Measurements from ENCODE around the gene PTMS.
A peak's percentile ranks its signal among the peaks of the same experiment; 100 is the strongest.

PTMS gene

GRCh38 chr12:6752167-6752920 lies 13.8 kb upstream of the PTMS start:
- peak overlapping the region; percentile 96 for H3K4me3 ChIP-seq (ENCODE audit: insufficient read depth, low read depth, low read length)
- peaks cover 41% of the 10 kb centered on the region for H3K36me3 ChIP-seq (ENCODE audit: control insufficient read depth, insufficient read depth, low read length)
- H3K9me3 ChIP-seq (ENCODE audit: control insufficient read depth, low read length) = no peaks in the 10 kb centered on the region
- H3K27ac ChIP-seq (ENCODE audit: insufficient read depth, low read depth, low read length, poor library complexity, severe bottlenecking) = peak overlapping the region; percentile 93
- peaks cover 21% of the 10 kb centered on the region for H3K4me1 ChIP-seq (ENCODE audit: control insufficient read depth, insufficient read depth, low read length)
- 8% methylated on average over 24 of the region's 24 CpGs for WGBS, 2 experiments
- no peaks in the 10 kb centered on the region for H3K27me3 ChIP-seq (ENCODE audit: control insufficient read depth, insufficient read depth, low read length, poor library complexity, severe bottlenecking)

GRCh38 chr12:6752921-6753771 lies 13.0 kb upstream of the PTMS start, which contains the start of gene MLF2:
Gene MLF2, minus strand, starts transcription at chr12:6753141. Its CDS starts 807 bp downstream, at chr12:6752334.
- H3K4me3 ChIP-seq (ENCODE audit: insufficient read depth, low read depth, low read length) = peak within 1 kb of the TSS; percentile 96
- peaks cover 33% of the 10 kb centered on the region for H3K36me3 ChIP-seq (ENCODE audit: control insufficient read depth, insufficient read depth, low read length)
- H3K4me1 ChIP-seq (ENCODE audit: control insufficient read depth, insufficient read depth, low read length) = peaks cover 21% of the 10 kb centered on the region
- H3K9me3 ChIP-seq (ENCODE audit: control insufficient read depth, low read length) = no peaks in the 10 kb centered on the region
- no peaks in the 10 kb centered on the region for H3K27me3 ChIP-seq (ENCODE audit: control insufficient read depth, insufficient read depth, low read length, poor library complexity, severe bottlenecking)
- H3K27ac ChIP-seq (ENCODE audit: insufficient read depth, low read depth, low read length, poor library complexity, severe bottlenecking) = peak within 1 kb of the TSS; percentile 93
- 0% methylated on average over 62 of the region's 62 CpGs for WGBS, 2 experiments

- Histone ChIP-seq H3K4me3 (ENCODE audit: insufficient read depth, low read depth, low read length) (peak overlapping the region; percentile 96), H3K36me3 (ENCODE audit: control insufficient read depth, insufficient read depth, low read length) (peaks cover 26% of the 10 kb centered on the region), H3K27me3 (ENCODE audit: control insufficient read depth, insufficient read depth, low read length, poor library complexity, severe bottlenecking) (no peaks in the 10 kb centered on the region), H3K4me1 (ENCODE audit: control insufficient read depth, insufficient read depth, low read length) (peaks cover 25% of the 10 kb centered on the region), H3K9me3 (ENCODE audit: control insufficient read depth, low read length) (no peaks in the 10 kb centered on the region), H3K27ac (ENCODE audit: insufficient read depth, low read depth, low read length, poor library complexity, severe bottlenecking) (peak overlapping the region; percentile 93)
- 1 to 2% methylated on average over 7 of the region's 7 CpGs for WGBS, 2 experiments
Measured at GRCh38 chr12:6753772-6754356, 12.3 kb upstream of the PTMS start.

- no peak overlapping the region for H3K27ac ChIP-seq (ENCODE audit: insufficient read depth, low read depth, low read length, poor library complexity, severe bottlenecking)
- H3K27me3 ChIP-seq (ENCODE audit: control insufficient read depth, insufficient read depth, low read length, poor library complexity, severe bottlenecking) = no peaks in the 10 kb centered on the region
- H3K4me3 ChIP-seq (ENCODE audit: insufficient read depth, low read depth, low read length) = no peak overlapping the region
- WGBS, 2 experiments = 91 to 94% methylated on average over 2 of the region's 2 CpGs
- H3K9me3 ChIP-seq (ENCODE audit: control insufficient read depth, low read length) = no peaks in the 10 kb centered on the region
- peaks cover 21% of the 10 kb centered on the region for H3K36me3 ChIP-seq (ENCODE audit: control insufficient read depth, insufficient read depth, low read length)
- peaks cover 26% of the 10 kb centered on the region for H3K4me1 ChIP-seq (ENCODE audit: control insufficient read depth, insufficient read depth, low read length)
Measured at GRCh38 chr12:6754411-6754810, 11.8 kb upstream of the PTMS start.

GRCh38 chr12:6757028-6757690 lies 9.0 kb upstream of the PTMS start:
- Histone ChIP-seq H3K36me3 (ENCODE audit: control insufficient read depth, insufficient read depth, low read length) (no peaks in the 10 kb centered on the region), H3K27ac (ENCODE audit: insufficient read depth, low read depth, low read length, poor library complexity, severe bottlenecking) (no peak overlapping the region), H3K4me1 (ENCODE audit: control insufficient read depth, insufficient read depth, low read length) (peaks cover 17% of the 10 kb centered on the region), H3K4me3 (ENCODE audit: insufficient read depth, low read depth, low read length) (no peak overlapping the region), H3K27me3 (ENCODE audit: control insufficient read depth, insufficient read depth, low read length, poor library complexity, severe bottlenecking) (no peaks in the 10 kb centered on the region), H3K9me3 (ENCODE audit: control insufficient read depth, low read length) (no peaks in the 10 kb centered on the region)
- WGBS, 2 experiments = 92% methylated on average over 8 of the region's 8 CpGs

- Histone ChIP-seq H3K4me1 (ENCODE audit: control insufficient read depth, insufficient read depth, low read length) (peaks cover 22% of the 10 kb centered on the region), H3K27ac (ENCODE audit: insufficient read depth, low read depth, low read length, poor library complexity, severe bottlenecking) (no peak overlapping the region), H3K9me3 (ENCODE audit: control insufficient read depth, low read length) (no peaks in the 10 kb centered on the region), H3K27me3 (ENCODE audit: control insufficient read depth, insufficient read depth, low read length, poor library complexity, severe bottlenecking) (no peaks in the 10 kb centered on the region), H3K36me3 (ENCODE audit: control insufficient read depth, insufficient read depth, low read length) (no peaks in the 10 kb centered on the region), H3K4me3 (ENCODE audit: insufficient read depth, low read depth, low read length) (no peak overlapping the region)
- 87 to 88% methylated on average over 9 of the region's 9 CpGs for WGBS, 2 experiments
Measured at GRCh38 chr12:6758506-6759095, 7.6 kb upstream of the PTMS start.

GRCh38 chr12:6759741-6760140 lies 6.4 kb upstream of the PTMS start:
- 77 to 80% methylated on average over 5 of the region's 5 CpGs for WGBS, 2 experiments
- H3K4me3 ChIP-seq (ENCODE audit: insufficient read depth, low read depth, low read length) = no peak overlapping the region
- no peak overlapping the region for H3K27ac ChIP-seq (ENCODE audit: insufficient read depth, low read depth, low read length, poor library complexity, severe bottlenecking)
- H3K36me3 ChIP-seq (ENCODE audit: control insufficient read depth, insufficient read depth, low read length) = no peaks in the 10 kb centered on the region
- no peaks in the 10 kb centered on the region for H3K9me3 ChIP-seq (ENCODE audit: control insufficient read depth, low read length)
- H3K4me1 ChIP-seq (ENCODE audit: control insufficient read depth, insufficient read depth, low read length) = peaks cover 16% of the 10 kb centered on the region
- no peaks in the 10 kb centered on the region for H3K27me3 ChIP-seq (ENCODE audit: control insufficient read depth, insufficient read depth, low read length, poor library complexity, severe bottlenecking)

GRCh38 chr12:6763380-6763779 lies 2.8 kb upstream of the PTMS start:
- Histone ChIP-seq H3K9me3 (ENCODE audit: control insufficient read depth, low read length) (no peaks in the 10 kb centered on the region), H3K27me3 (ENCODE audit: control insufficient read depth, insufficient read depth, low read length, poor library complexity, severe bottlenecking) (no peaks in the 10 kb centered on the region), H3K4me3 (ENCODE audit: insufficient read depth, low read depth, low read length) (no peak overlapping the region), H3K4me1 (ENCODE audit: control insufficient read depth, insufficient read depth, low read length) (peaks cover 21% of the 10 kb centered on the region), H3K36me3 (ENCODE audit: control insufficient read depth, insufficient read depth, low read length) (no peaks in the 10 kb centered on the region), H3K27ac (ENCODE audit: insufficient read depth, low read depth, low read length, poor library complexity, severe bottlenecking) (peak overlapping the region; percentile 84)
- 68 to 73% methylated on average over 4 of the region's 4 CpGs for WGBS, 2 experiments

GRCh38 chr12:6764011-6764828 lies 1.9 kb upstream of the PTMS start:
- peak overlapping the region; percentile 84 for H3K27ac ChIP-seq (ENCODE audit: insufficient read depth, low read depth, low read length, poor library complexity, severe bottlenecking)
- H3K9me3 ChIP-seq (ENCODE audit: control insufficient read depth, low read length) = no peaks in the 10 kb centered on the region
- H3K4me1 ChIP-seq (ENCODE audit: control insufficient read depth, insufficient read depth, low read length) = peaks cover 22% of the 10 kb centered on the region
- no peaks in the 10 kb centered on the region for H3K36me3 ChIP-seq (ENCODE audit: control insufficient read depth, insufficient read depth, low read length)
- no peak overlapping the region for H3K4me3 ChIP-seq (ENCODE audit: insufficient read depth, low read depth, low read length)
- no peaks in the 10 kb centered on the region for H3K27me3 ChIP-seq (ENCODE audit: control insufficient read depth, insufficient read depth, low read length, poor library complexity, severe bottlenecking)
- WGBS, 2 experiments = 1 to 3% methylated on average over 16 of the region's 16 CpGs

Measured in ectodermal cell (in vitro differentiated cells).